ENCODE results near the gene SKAP1. TPM values are rescaled to one million over a fixed set of nuclear protein-coding genes. Genes with fewer than 3 reads are reported as not detected.

SKAP1 gene
- polyA plus RNA-seq, 3 donors: 0.13 to 1.0 (median 0.52) TPM

DNA sequence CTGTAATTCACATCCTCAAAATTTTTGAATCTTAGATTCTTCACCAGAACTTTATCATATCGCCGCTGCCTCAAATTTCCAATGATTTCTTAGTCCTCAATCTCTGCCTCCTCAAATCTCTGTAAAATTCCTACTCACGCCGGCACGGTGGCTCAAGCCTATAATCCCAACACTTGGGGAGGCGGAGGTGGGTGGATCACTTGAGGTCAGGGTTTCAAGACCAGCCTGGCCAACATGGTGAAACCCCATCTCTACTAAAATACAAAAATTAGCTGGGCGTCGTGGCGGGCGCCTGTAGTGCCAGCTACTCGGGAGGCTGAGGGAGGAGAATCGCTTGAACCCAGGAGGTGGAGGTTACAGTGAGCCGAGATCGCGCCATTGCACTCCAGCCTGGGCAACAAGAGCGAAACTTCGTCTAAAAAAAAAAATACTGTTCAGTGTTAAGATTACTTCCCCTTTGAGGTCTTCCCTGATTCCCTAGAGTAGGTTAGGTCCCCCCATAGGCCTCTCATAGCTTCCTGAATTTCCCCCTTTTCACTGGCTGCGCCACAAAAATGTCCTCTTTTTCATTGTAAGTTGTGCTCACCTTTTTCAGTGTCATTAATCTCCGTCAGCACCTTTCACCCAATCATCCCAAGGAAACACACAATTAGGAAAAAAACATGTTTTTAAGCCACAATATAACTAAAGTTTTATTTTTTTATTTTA lies 327.8 kb downstream of the SKAP1 start:
- peak overlapping the region; percentile 53 for H2AFZ ChIP-seq (ENCODE audit: insufficient read depth, low read depth, low read length, poor library complexity, severe bottlenecking)
- H3K4me3 Mint-ChIP-seq: peak overlapping the region; percentile 89 to 94
- no peaks in the 10 kb centered on the region for H3K27me3 ChIP-seq (ENCODE audit: control insufficient read depth in 2 of 2, insufficient read depth in 2 of 2, low read length in 2 of 2)
- peak overlapping the region; percentile 13 to 87 (median 83) for H3K27ac Mint-ChIP-seq
- DNase-seq: peak in 1 of 3 donors; percentile 26
- H3K79me2 ChIP-seq (ENCODE audit: insufficient read depth, low read length): peaks cover 41% of the 10 kb centered on the region
- peak overlapping the region; percentile 26 to 39 for H3K27ac ChIP-seq (ENCODE audit: low read depth in 1 of 2, low read length in 2 of 2)
- peaks cover 0 to 6% of the 10 kb centered on the region in 2 donors for H3K9me3 ChIP-seq (replicated peaks in 1 of 2; ENCODE audit: control insufficient read depth in 1 of 2, insufficient read depth in 1 of 2, low read length in 2 of 2)
- H3K4me1 ChIP-seq (ENCODE audit: control insufficient read depth in 1 of 2, insufficient read depth in 2 of 2, low read length in 2 of 2): peaks cover 44 to 55% of the 10 kb centered on the region in 2 donors
- H3K4me3 ChIP-seq (replicated peaks in 1 of 3; ENCODE audit: low read depth in 2 of 3, low read length in 3 of 3): peak overlapping the region in 1 of 3 experiments; percentile 86
- TF ChIP-seq, protein P1, sequence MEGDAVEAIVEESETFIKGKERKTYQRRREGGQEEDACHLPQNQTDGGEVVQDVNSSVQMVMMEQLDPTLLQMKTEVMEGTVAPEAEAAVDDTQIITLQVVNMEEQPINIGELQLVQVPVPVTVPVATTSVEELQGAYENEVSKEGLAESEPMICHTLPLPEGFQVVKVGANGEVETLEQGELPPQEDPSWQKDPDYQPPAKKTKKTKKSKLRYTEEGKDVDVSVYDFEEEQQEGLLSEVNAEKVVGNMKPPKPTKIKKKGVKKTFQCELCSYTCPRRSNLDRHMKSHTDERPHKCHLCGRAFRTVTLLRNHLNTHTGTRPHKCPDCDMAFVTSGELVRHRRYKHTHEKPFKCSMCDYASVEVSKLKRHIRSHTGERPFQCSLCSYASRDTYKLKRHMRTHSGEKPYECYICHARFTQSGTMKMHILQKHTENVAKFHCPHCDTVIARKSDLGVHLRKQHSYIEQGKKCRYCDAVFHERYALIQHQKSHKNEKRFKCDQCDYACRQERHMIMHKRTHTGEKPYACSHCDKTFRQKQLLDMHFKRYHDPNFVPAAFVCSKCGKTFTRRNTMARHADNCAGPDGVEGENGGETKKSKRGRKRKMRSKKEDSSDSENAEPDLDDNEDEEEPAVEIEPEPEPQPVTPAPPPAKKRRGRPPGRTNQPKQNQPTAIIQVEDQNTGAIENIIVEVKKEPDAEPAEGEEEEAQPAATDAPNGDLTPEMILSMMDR (IDR thresholded peaks at IDR 0.05): no peak
- no peaks in the 10 kb centered on the region for H3K36me3 ChIP-seq (replicated peaks in 1 of 2; ENCODE audit: control insufficient read depth in 1 of 2, insufficient read depth in 2 of 2, low read length in 2 of 2)
- peak overlapping the region; percentile 97 for H3K4me2 ChIP-seq (replicated peaks; ENCODE audit: extremely low read depth, low read length, poor library complexity, severe bottlenecking)
- peaks cover 0 to 3% of the 10 kb centered on the region in 2 donors for H3K36me3 Mint-ChIP-seq
- peaks cover 50% of the 10 kb centered on the region for H3K4me1 Mint-ChIP-seq
- H3K9me3 Mint-ChIP-seq: peaks cover 0 to 13% (median 7%) of the 10 kb centered on the region in 7 donors
- 60% methylated on average over 3 of the region's 19 CpGs for WGBS (ENCODE audit: insufficient coverage)
- H3K27me3 Mint-ChIP-seq (ENCODE audit: low read depth in 3 of 3): peaks cover 0 to 9% (median 0%) of the 10 kb centered on the region in 3 donors
- H4K20me1 ChIP-seq (ENCODE audit: insufficient read depth, low read length): peaks cover 21% of the 10 kb centered on the region
- intact Hi-C loops (cut with micrococcal nuclease): loop anchor here in 1 of 2 donors (5.0 to 10.0 kb wide), 2 partner anchors 55 to 127 kb away; partner anchors contain the start of genes CDK5RAP3 and NFE2L1
- H3K9ac ChIP-seq (ENCODE audit: insufficient read depth, low read length, poor library complexity, severe bottlenecking): no peak overlapping the region

DNA sequence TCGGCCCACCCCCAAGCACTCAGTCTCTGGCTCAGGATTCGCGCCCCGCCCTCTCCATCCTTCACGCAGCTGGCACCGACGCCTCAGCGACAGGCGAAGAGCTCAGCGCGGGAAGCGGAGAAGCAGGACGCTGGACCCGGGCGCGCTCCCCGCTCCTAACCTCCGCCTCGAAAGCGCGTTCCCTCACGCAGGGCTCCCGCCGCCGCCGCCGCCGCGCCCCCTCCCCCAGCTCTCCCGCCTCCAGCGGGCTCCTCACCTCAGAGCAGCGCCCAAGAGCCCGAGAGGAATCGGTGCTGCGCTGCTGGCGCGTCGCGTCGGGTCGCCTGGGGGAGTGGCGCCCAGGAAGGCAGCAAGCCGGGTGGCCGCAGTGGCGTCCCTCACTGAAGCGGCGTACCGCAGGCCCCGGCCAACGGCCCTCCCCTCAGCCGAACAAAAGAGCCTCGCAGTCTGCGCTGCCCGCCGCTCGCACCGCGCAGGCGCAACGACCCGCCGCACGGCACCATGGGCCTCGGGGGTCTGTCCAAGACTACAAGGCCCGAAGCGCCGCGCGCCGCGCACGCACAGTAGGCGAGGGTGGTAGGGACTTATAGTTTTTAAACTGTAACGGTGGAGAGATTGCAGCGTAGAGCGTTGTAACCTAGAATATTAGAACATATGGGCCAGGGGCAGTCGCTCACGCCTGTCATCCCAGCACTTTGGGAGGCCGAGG lies 328.8 kb downstream of the SKAP1 start, which contains the start of gene CBX1:
Gene CBX1, minus strand, starts transcription at position 467 of the 709 bp plus-strand sequence. CDS start 24,474 bp downstream, outside the sequence.
- H3K4me3 Mint-ChIP-seq: peak within 1 kb of the TSS; percentile 89 to 94
- H2AFZ ChIP-seq (ENCODE audit: insufficient read depth, low read depth, low read length, poor library complexity, severe bottlenecking): peak within 1 kb of the TSS; percentile 91
- TF ChIP-seq, protein P1 (IDR thresholded peaks at IDR 0.05): no peak
- H3K36me3 Mint-ChIP-seq: peaks cover 2 to 4% of the 10 kb centered on the region in 2 donors
- peaks cover 35 to 46% of the 10 kb centered on the region in 2 donors for H3K4me1 ChIP-seq (ENCODE audit: control insufficient read depth in 1 of 2, insufficient read depth in 2 of 2, low read length in 2 of 2)
- peak within 1 kb of the TSS; percentile 64 to 87 (median 85) for H3K27ac Mint-ChIP-seq
- no peaks in the 10 kb centered on the region for H3K36me3 ChIP-seq (replicated peaks in 1 of 2; ENCODE audit: control insufficient read depth in 1 of 2, insufficient read depth in 2 of 2, low read length in 2 of 2)
- H3K9me3 ChIP-seq (replicated peaks in 1 of 2; ENCODE audit: control insufficient read depth in 1 of 2, insufficient read depth in 1 of 2, low read length in 2 of 2): peaks cover 0 to 6% of the 10 kb centered on the region in 2 donors
- H3K4me2 ChIP-seq (replicated peaks; ENCODE audit: extremely low read depth, low read length, poor library complexity, severe bottlenecking): peak within 1 kb of the TSS; percentile 97
- H3K9ac ChIP-seq (ENCODE audit: insufficient read depth, low read length, poor library complexity, severe bottlenecking): peak within 1 kb of the TSS; percentile 69
- peaks cover 28% of the 10 kb centered on the region for H4K20me1 ChIP-seq (ENCODE audit: insufficient read depth, low read length)
- no peaks in the 10 kb centered on the region for H3K27me3 ChIP-seq (ENCODE audit: control insufficient read depth in 2 of 2, insufficient read depth in 2 of 2, low read length in 2 of 2)
- intact Hi-C loops (cut with micrococcal nuclease): loop anchor here in 1 of 2 donors (5.0 to 10.0 kb wide), 2 partner anchors 54 to 126 kb away; partner anchors contain the start of genes CDK5RAP3 and NFE2L1
- peaks cover 50% of the 10 kb centered on the region for H3K79me2 ChIP-seq (ENCODE audit: insufficient read depth, low read length)
- H3K27ac ChIP-seq (ENCODE audit: low read depth in 1 of 2, low read length in 2 of 2): peak within 1 kb of the TSS; percentile 39 to 61
- peaks cover 0 to 13% (median 7%) of the 10 kb centered on the region in 7 donors for H3K9me3 Mint-ChIP-seq
- peaks cover 41% of the 10 kb centered on the region for H3K4me1 Mint-ChIP-seq
- under 1% methylated on average over 78 of the region's 79 CpGs for WGBS (ENCODE audit: insufficient coverage)
- H3K4me3 ChIP-seq (replicated peaks in 1 of 3; ENCODE audit: low read depth in 2 of 3, low read length in 3 of 3): peak within 1 kb of the TSS; percentile 62 to 86 (median 72)
- peaks cover 0 to 6% (median 0%) of the 10 kb centered on the region in 3 donors for H3K27me3 Mint-ChIP-seq (ENCODE audit: low read depth in 3 of 3)
- peak; percentile 79 to 86 (median 83) for DNase-seq
